IMR-90 (cell line): ENCODE data around the gene UBXN11. TPM values are rescaled to one million over a fixed set of nuclear protein-coding genes. Genes with fewer than 3 reads are reported as not detected.

Experiments
- ATAC-seq: fragments of 200-7000 bp; cut with Tn5 transposase; 2 replicates; pipeline ENCODE4 v1.9.1; 2020; ENCODE audit warnings: low read depth, mild to moderate bottlenecking, moderate library complexity
- BruUV-seq: library from RNA; stranded (reverse); fragments of 400-500 nt; replicated peaks from 2 replicates; lab custom pipeline; 2021; lab: Mats Ljungman, UMichigan
- CTCF ChIA-PET: fragments of 300-600 bp; formaldehyde crosslinking; extraction: SDS; loops from one replicate; lab custom pipeline; 2021; ENCODE audit warnings: antibody characterized with exemption; lab: Yijun Ruan, JAX
- POLR2A ChIA-PET: fragments of 300-600 bp; sonication (Branson Sonifier 250); formaldehyde crosslinking; loops from one replicate; lab custom pipeline; 2022; ENCODE audit warnings: antibody characterized with exemption; ENCODE audit not compliant: unreplicated experiment; lab: Charles Lee
- DNase-seq: peaks from one replicate; pipeline ENCODE4 v3.0.0; 2013
- H2AFZ ChIP-seq: replicated peaks from 2 replicates; pipeline ENCODE3; 2013; ENCODE audit warnings: low read length, mild to moderate bottlenecking; ENCODE audit not compliant: poor library complexity
- H2AK5ac ChIP-seq: 2 replicates; pipeline ENCODE4 v1.6.1; 2013; ENCODE audit warnings: low read depth, low read length, inconsistent platforms
- H2AK9ac ChIP-seq: replicated peaks from 2 replicates; pipeline ENCODE3; 2013; ENCODE audit warnings: mild to moderate bottlenecking, low read depth, low read length, moderate library complexity; ENCODE audit not compliant: poor library complexity
- H2BK120ac ChIP-seq: 2 replicates; pipeline ENCODE4 v1.6.1; 2013; ENCODE audit warnings: low read depth, low read length, inconsistent platforms
- H2BK15ac ChIP-seq: 3 replicates; pipeline ENCODE4 v1.6.1; 2013; ENCODE audit warnings: low read depth, low read length, inconsistent platforms
- H2BK20ac ChIP-seq: 2 replicates; pipeline ENCODE4 v1.6.1; 2013; ENCODE audit warnings: low read depth, mild to moderate bottlenecking, inconsistent platforms, low read length, moderate library complexity
- H2BK5ac ChIP-seq: 2 replicates; pipeline ENCODE4 v1.6.1; 2013; ENCODE audit warnings: mild to moderate bottlenecking, low read depth, low read length, inconsistent platforms; ENCODE audit not compliant: poor library complexity, severe bottlenecking
- H3K14ac ChIP-seq: replicated peaks from 2 replicates; pipeline ENCODE4 v1.6.1; 2013; ENCODE audit warnings: low read depth, low read length, inconsistent platforms
- H3K18ac ChIP-seq: 2 replicates; pipeline ENCODE4 v1.6.1; 2013; ENCODE audit warnings: low read depth, low read length, control low read depth
- H3K23ac ChIP-seq: 2 replicates; pipeline ENCODE4 v1.6.1; 2013; ENCODE audit warnings: low read depth, low read length, inconsistent platforms
- H3K27ac ChIP-seq: 2 replicates; pipeline ENCODE4 v1.5.1; 2013; ENCODE audit warnings: mild to moderate bottlenecking, control low read depth, low read length; ENCODE audit not compliant: insufficient read depth
- H3K27me3 ChIP-seq: 2 replicates; pipeline ENCODE4 v1.6.1; 2013; ENCODE audit warnings: low read length; ENCODE audit not compliant: control insufficient read depth, insufficient read depth
- H3K36me3 ChIP-seq: 2 replicates; pipeline ENCODE4 v1.6.1; 2013; ENCODE audit warnings: low read length, mixed read lengths; ENCODE audit not compliant: control insufficient read depth, insufficient read depth
- H3K4ac ChIP-seq: 2 replicates; pipeline ENCODE4 v1.6.1; 2013; ENCODE audit warnings: low read depth, low read length, inconsistent platforms
- H3K4me1 ChIP-seq: 2 replicates; pipeline ENCODE4 v1.6.1; 2013; ENCODE audit warnings: low read length, mixed read lengths; ENCODE audit not compliant: control insufficient read depth, insufficient read depth
- H3K4me2 ChIP-seq: 2 replicates; pipeline ENCODE4 v1.6.1; 2013; ENCODE audit warnings: low read depth, mild to moderate bottlenecking, control low read depth, low read length, moderate library complexity
- H3K4me3 ChIP-seq: 2 replicates; pipeline ENCODE4 v1.5.1; 2013; ENCODE audit warnings: low read depth, mild to moderate bottlenecking, control low read depth, low read length, moderate library complexity; ENCODE audit not compliant: insufficient read depth
- H3K56ac ChIP-seq: 2 replicates; pipeline ENCODE4 v1.6.1; 2013; ENCODE audit warnings: low read length, inconsistent platforms; ENCODE audit not compliant: insufficient read depth; ENCODE audit errors: extremely low read depth
- H3K79me1 ChIP-seq, 2 experiments: 2 replicates each; pipeline ENCODE4 v1.6.1; 2013; ENCODE audit warnings: low read length in 2 of 2, inconsistent platforms in 1 of 2, low read depth in 1 of 2
- H3K9ac ChIP-seq: 2 replicates; pipeline ENCODE4 v1.6.1; 2013; ENCODE audit warnings: low read depth, low read length, control low read depth
- H3K9me1 ChIP-seq: 2 replicates; pipeline ENCODE4 v1.6.1; 2013; ENCODE audit warnings: low read length, inconsistent platforms; ENCODE audit not compliant: insufficient read depth
- H3K9me3 ChIP-seq: 2 replicates; pipeline ENCODE4 v1.6.1; 2013; ENCODE audit warnings: low read length; ENCODE audit not compliant: control insufficient read depth, insufficient read depth
- H4K20me1 ChIP-seq: 2 replicates; pipeline ENCODE4 v1.6.1; 2013; ENCODE audit warnings: low read length, inconsistent platforms; ENCODE audit not compliant: insufficient read depth
- H4K5ac ChIP-seq: 2 replicates; pipeline ENCODE4 v1.6.1; 2013; ENCODE audit warnings: mild to moderate bottlenecking, low read depth, low read length, control low read depth
- H4K8ac ChIP-seq, 2 experiments: 2 replicates each; pipeline ENCODE4 v1.6.1; 2013; ENCODE audit warnings: low read depth in 2 of 2, low read length in 2 of 2, control low read depth in 1 of 2, inconsistent platforms in 1 of 2
- H4K91ac ChIP-seq: 2 replicates; pipeline ENCODE4 v1.6.1; 2013; ENCODE audit warnings: low read depth, low read length, inconsistent platforms; ENCODE audit not compliant: insufficient read depth
- BHLHE40 ChIP-seq: fragments of 150-350 bp; IDR thresholded peaks from 2 replicates; pipeline ENCODE4 v1.6.1; 2016; ENCODE audit warnings: mild to moderate bottlenecking, low read depth, low read length
- CEBPB ChIP-seq: IDR thresholded peaks from 2 replicates; pipeline ENCODE4 v1.6.1; 2012; ENCODE audit warnings: low read depth, low read length, improper control_type of control experiment
- CHD1 ChIP-seq: IDR thresholded peaks from 2 replicates; pipeline ENCODE4 v1.6.1; 2012; ENCODE audit warnings: low read depth, low read length, improper control_type of control experiment
- FOS ChIP-seq: fragments of 150-350 bp; IDR thresholded peaks from 2 replicates; pipeline ENCODE4 v1.6.1; 2016; ENCODE audit warnings: low read depth, low read length
- MAFK ChIP-seq: IDR thresholded peaks from 2 replicates; pipeline ENCODE4 v1.6.1; 2012; ENCODE audit warnings: low read depth, low read length, improper control_type of control experiment
- MAZ ChIP-seq: IDR thresholded peaks from 2 replicates; pipeline ENCODE4 v1.6.1; 2012; ENCODE audit warnings: low read depth, mild to moderate bottlenecking, low read length, improper control_type of control experiment, moderate library complexity, borderline replicate concordance
- NFE2L2 ChIP-seq: fragments of 150-350 bp; IDR thresholded peaks from 2 replicates; pipeline ENCODE4 v1.6.1; 2016; ENCODE audit warnings: low read depth, mild to moderate bottlenecking, low read length
- POLR2A ChIP-seq: IDR thresholded peaks from 2 replicates; pipeline ENCODE4 v1.6.1; 2012; ENCODE audit warnings: mild to moderate bottlenecking, low read depth, low read length
- RAD21 ChIP-seq: IDR thresholded peaks from 2 replicates; pipeline ENCODE4 v1.6.1; 2012; ENCODE audit warnings: low read length, improper control_type of control experiment
- RCOR1 ChIP-seq: IDR thresholded peaks from 2 replicates; pipeline ENCODE4 v1.6.1; 2012; ENCODE audit warnings: mild to moderate bottlenecking, low read length, improper control_type of control experiment; ENCODE audit not compliant: insufficient replicate concordance
- RFX5 ChIP-seq: IDR thresholded peaks from 2 replicates; pipeline ENCODE4 v1.8.0; 2012; ENCODE audit warnings: low read depth, mild to moderate bottlenecking, low read length, moderate library complexity
- SMC3 ChIP-seq: fragments of 150-350 bp; IDR thresholded peaks from 2 replicates; pipeline ENCODE4 v1.6.1; 2016; ENCODE audit warnings: low read depth, mild to moderate bottlenecking, antibody characterized with exemption, low read length, moderate library complexity
- WGBS, 2 experiments: methylation state at CpG; one replicate each; pipeline versions ENCODE4 v1.1.5 to v1.1.7; 2013; ENCODE audit warnings: missing lambda C conversion rate in 2 of 2; ENCODE audit not compliant: insufficient read length in 1 of 2; ENCODE audit errors: extremely low coverage in 2 of 2; 5-methylcytosine and 5-hydroxymethylcytosine counted together
- dilution Hi-C: fragments of 300-500 bp; cut with HindIII; formaldehyde crosslinking; loops from one replicate; pipeline ENCODE4 v1.14.3; 2018; ENCODE audit warnings: low sequenced_read_pairs; ENCODE audit not compliant: unreplicated experiment
- in situ Hi-C: fragments of 300-500 bp; cut with MboI; formaldehyde crosslinking; loops from 3 replicates; pipeline ENCODE4 v1.14.3; 2019; ENCODE audit warnings: low sequenced_read_pairs, inconsistent platforms, mixed read lengths
- intact Hi-C: fragments of 100-400 bp; cut with micrococcal nuclease; formaldehyde crosslinking; loops from 2 replicates; pipeline ENCODE4 v1.10.0; 2022
- polyA plus RNA-seq, 3 experiments: library from polyadenylated mRNA; depleted of rRNA; stranded (reverse); fragments of >200 nt; gene quantifications; 2 replicates each; pipeline ENCODE4 v1.2.3, GENCODE V29; 2012; ENCODE audit warnings: low replicate concordance in 1 of 3
- total RNA-seq: library from RNA; depleted of rRNA; stranded (reverse); fragments of >200 nt; gene quantifications from 2 replicates; pipeline ENCODE4 v1.2.3, GENCODE V29; 2012
- TF ChIP-seq, protein P1 (sequence below): fragments of 150-350 bp; IDR thresholded peaks from 2 replicates; pipeline ENCODE4 v1.6.1; 2017; ENCODE audit warnings: mild to moderate bottlenecking, antibody characterized with exemption, low read length, low read depth
- TF ChIP-seq, protein P2 (sequence below): fragments of 150-350 bp; IDR thresholded peaks from 2 replicates; pipeline ENCODE4 v1.6.1; 2016; ENCODE audit warnings: low read depth, mild to moderate bottlenecking, low read length, moderate library complexity, borderline replicate concordance
- TF ChIP-seq, protein P3 (sequence below): conservative IDR thresholded peaks from 2 replicates; pipeline ENCODE4 v1.5.1; 2012; ENCODE audit warnings: mild to moderate bottlenecking, low read depth, low read length, improper control_type of control experiment

Gene UBXN11
- total and polyA plus RNA-seq, 2 of the 4 experiments (the other 2 are of a cell fraction): 5.2 to 17.0 TPM

DNA sequence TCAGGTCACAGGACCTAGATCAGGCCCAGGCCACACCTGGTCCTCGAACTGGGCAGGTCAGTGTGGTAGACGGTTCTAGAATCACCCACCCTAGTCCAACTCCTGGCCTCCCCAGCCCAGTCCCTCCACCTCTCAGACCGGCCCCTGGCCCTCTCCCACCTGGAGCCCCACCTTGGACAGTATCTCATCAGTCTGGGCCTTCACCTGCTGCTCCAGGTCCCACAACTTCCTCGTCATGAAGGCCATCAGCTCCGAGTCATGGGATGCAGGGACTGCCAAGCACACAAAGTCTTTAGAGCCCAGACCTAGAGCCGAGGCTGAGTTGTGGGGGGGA lies 8.7 kb downstream of the UBXN11 start:
- H3K36me3 ChIP-seq: no peaks in the 10 kb centered on the region; the same call in 1 of the 2 replicates
- no peak overlapping the region for H2AFZ ChIP-seq
- H3K9me1 ChIP-seq: peaks cover 22% of the 10 kb centered on the region
- H2BK20ac ChIP-seq: peak overlapping the region; percentile 66; the same call in 1 of the 2 replicates
- peak overlapping the region; percentile 38; the same call in 1 of the 2 replicates for H4K5ac ChIP-seq
- DNase-seq (no peak), ATAC-seq (no peak)
- no peak overlapping the region for H3K56ac ChIP-seq
- peak overlapping the region; percentile 45; the same call in 1 of the 2 replicates for H4K91ac ChIP-seq
- CTCF ChIA-PET: no interaction called here
- H2BK15ac ChIP-seq: peak overlapping the region; percentile 20; the same call in 1 of the 3 replicates
- H2AK5ac ChIP-seq: 0 out of 2 replicates have a peak overlapping the region, but pooled peaks have one; percentile 61
- H3K4me2 ChIP-seq: no peak overlapping the region
- H3K23ac ChIP-seq: peak overlapping the region; percentile 83; the same call in 1 of the 2 replicates
- no peak overlapping the region for H3K4me3 ChIP-seq
- H2BK5ac ChIP-seq: peak overlapping the region; percentile 17
- peak overlapping the region; percentile 26; the same call in 1 of the 2 replicates for H3K18ac ChIP-seq
- dilution Hi-C loops (no loop called here), in situ Hi-C loops (no loop called here), intact Hi-C loops (no loop called here)
- no peaks in the 10 kb centered on the region for H3K27me3 ChIP-seq
- peak overlapping the region; percentile 76 for H3K4ac ChIP-seq
- no TSS peak for BruUV-seq
- H3K9me3 ChIP-seq: no peaks in the 10 kb centered on the region
- POLR2A ChIA-PET: no interaction called here
- peak overlapping the region; percentile 82 for H3K14ac ChIP-seq
- peak overlapping the region; percentile 84 for H2BK120ac ChIP-seq
- H3K9ac ChIP-seq: no peak overlapping the region
- peaks cover 10% of the 10 kb centered on the region for H3K4me1 ChIP-seq
- H3K79me1 ChIP-seq: peaks cover 4 to 33% of the 10 kb centered on the region in 2 experiments; a peak in 3 of 4 replicates
- TF ChIP-seq NFE2L2: no peak
- no peak for TF ChIP-seq BHLHE40
- TF ChIP-seq MAZ: no peak
- TF ChIP-seq FOS: no peak
- no peak for TF ChIP-seq RFX5
- no peak for TF ChIP-seq MAFK
- no peak for TF ChIP-seq POLR2A
- TF ChIP-seq CHD1: no peak
- TF ChIP-seq, protein P1, sequence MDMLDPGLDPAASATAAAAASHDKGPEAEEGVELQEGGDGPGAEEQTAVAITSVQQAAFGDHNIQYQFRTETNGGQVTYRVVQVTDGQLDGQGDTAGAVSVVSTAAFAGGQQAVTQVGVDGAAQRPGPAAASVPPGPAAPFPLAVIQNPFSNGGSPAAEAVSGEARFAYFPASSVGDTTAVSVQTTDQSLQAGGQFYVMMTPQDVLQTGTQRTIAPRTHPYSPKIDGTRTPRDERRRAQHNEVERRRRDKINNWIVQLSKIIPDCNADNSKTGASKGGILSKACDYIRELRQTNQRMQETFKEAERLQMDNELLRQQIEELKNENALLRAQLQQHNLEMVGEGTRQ: no peak
- TF ChIP-seq CEBPB: no peak
- no peak for TF ChIP-seq RCOR1
- TF ChIP-seq, protein P2, sequence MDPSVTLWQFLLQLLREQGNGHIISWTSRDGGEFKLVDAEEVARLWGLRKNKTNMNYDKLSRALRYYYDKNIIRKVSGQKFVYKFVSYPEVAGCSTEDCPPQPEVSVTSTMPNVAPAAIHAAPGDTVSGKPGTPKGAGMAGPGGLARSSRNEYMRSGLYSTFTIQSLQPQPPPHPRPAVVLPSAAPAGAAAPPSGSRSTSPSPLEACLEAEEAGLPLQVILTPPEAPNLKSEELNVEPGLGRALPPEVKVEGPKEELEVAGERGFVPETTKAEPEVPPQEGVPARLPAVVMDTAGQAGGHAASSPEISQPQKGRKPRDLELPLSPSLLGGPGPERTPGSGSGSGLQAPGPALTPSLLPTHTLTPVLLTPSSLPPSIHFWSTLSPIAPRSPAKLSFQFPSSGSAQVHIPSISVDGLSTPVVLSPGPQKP: no peak
- no peak for TF ChIP-seq RAD21
- TF ChIP-seq SMC3: no peak
- TF ChIP-seq, protein P3, sequence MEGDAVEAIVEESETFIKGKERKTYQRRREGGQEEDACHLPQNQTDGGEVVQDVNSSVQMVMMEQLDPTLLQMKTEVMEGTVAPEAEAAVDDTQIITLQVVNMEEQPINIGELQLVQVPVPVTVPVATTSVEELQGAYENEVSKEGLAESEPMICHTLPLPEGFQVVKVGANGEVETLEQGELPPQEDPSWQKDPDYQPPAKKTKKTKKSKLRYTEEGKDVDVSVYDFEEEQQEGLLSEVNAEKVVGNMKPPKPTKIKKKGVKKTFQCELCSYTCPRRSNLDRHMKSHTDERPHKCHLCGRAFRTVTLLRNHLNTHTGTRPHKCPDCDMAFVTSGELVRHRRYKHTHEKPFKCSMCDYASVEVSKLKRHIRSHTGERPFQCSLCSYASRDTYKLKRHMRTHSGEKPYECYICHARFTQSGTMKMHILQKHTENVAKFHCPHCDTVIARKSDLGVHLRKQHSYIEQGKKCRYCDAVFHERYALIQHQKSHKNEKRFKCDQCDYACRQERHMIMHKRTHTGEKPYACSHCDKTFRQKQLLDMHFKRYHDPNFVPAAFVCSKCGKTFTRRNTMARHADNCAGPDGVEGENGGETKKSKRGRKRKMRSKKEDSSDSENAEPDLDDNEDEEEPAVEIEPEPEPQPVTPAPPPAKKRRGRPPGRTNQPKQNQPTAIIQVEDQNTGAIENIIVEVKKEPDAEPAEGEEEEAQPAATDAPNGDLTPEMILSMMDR: no peak
- H3K27ac ChIP-seq: no peak overlapping the region; the same call in 1 of the 2 replicates
- no peaks in the 10 kb centered on the region for H4K20me1 ChIP-seq
- 100% methylated on average over 1 of the region's 6 CpGs; no CpG with 5 or more reads in 1 of the 2 experiments for WGBS, 2 experiments
- peak overlapping the region; percentile 23 for H2AK9ac ChIP-seq
- H4K8ac ChIP-seq: peak overlapping the region; percentile 16 to 63; a peak in 3 of 4 replicates
